Naive thymus-derived CD4-positive, alpha-beta T cell (primary cell): Measurements from ENCODE around the gene ZNF483. TPM values are rescaled to one million over a fixed set of nuclear protein-coding genes. Genes with fewer than 3 reads are reported as not detected.
"Not testable (repeated sequence)": the region's sequence is repeated elsewhere in the genome, so short reads cannot be mapped to it uniquely, and the experiment has no call there.

Source experiments
- ATAC-seq: fragments of 150-1000 bp; cut with Tn5 transposase; 2 replicates; pipeline ENCODE4 v1.10.0; 2021; ENCODE audit warnings: mild to moderate bottlenecking, moderate library complexity
- CTCF ChIA-PET: fragments of 350-600 bp; sonication (Branson Sonifier 250); formaldehyde crosslinking; loops from one replicate; lab custom pipeline; 2021; ENCODE audit warnings: antibody characterized with exemption; lab: Charles Lee
- POLR2A ChIA-PET: fragments of 350-600 bp; sonication (Branson Sonifier 250); formaldehyde crosslinking; loops from one replicate; lab custom pipeline; 2021; ENCODE audit warnings: antibody characterized with exemption, inconsistent platforms; lab: Charles Lee
- DNase-seq, 9 donors: peaks; one replicate each; pipeline versions ENCODE4 v3.0.0 to v3.0.0-alpha.2; 2020 to 2022; ENCODE audit warnings: mixed read lengths in 1 of 9
- H3K27ac ChIP-seq: one replicate; pipeline ENCODE4 v1.7.0; 2013; ENCODE audit warnings: mild to moderate bottlenecking, low read depth, low read length, moderate library complexity
- H3K27me3 ChIP-seq, 2 donors: one replicate each; pipeline ENCODE4 v1.7.0; 2013; ENCODE audit warnings: low read length in 2 of 2, mild to moderate bottlenecking in 2 of 2, moderate library complexity in 2 of 2; ENCODE audit not compliant: control insufficient read depth in 2 of 2, insufficient read depth in 2 of 2
- H3K36me3 ChIP-seq, 3 experiments: 1 replicate in 2 of 3; 2 replicates in 1 of 3; pipeline ENCODE4 v1.7.0; 2013; ENCODE audit warnings: low read length in 3 of 3, mild to moderate bottlenecking in 3 of 3, moderate library complexity in 1 of 3; ENCODE audit not compliant: insufficient read depth in 3 of 3, control insufficient read depth in 2 of 3
- H3K4me1 ChIP-seq, 2 donors: one replicate each; pipeline ENCODE4 v1.7.0; 2013; ENCODE audit warnings: low read length in 2 of 2, mild to moderate bottlenecking in 2 of 2, moderate library complexity in 1 of 2; ENCODE audit not compliant: control insufficient read depth in 2 of 2, insufficient read depth in 2 of 2
- H3K4me3 ChIP-seq: 2 replicates; pipeline ENCODE4 v1.7.0; 2013; ENCODE audit warnings: mild to moderate bottlenecking, low read length
- H3K9me3 ChIP-seq, 3 experiments: 1 replicate in 2 of 3; 2 replicates in 1 of 3; pipeline ENCODE4 v1.7.0; 2013; ENCODE audit warnings: low read length in 3 of 3; ENCODE audit not compliant: control insufficient read depth in 2 of 3
- H3K27ac Mint-ChIP-seq, 9 donors: one replicate each; pipeline ENCODE4 v1.8.0; 2020 to 2022; ENCODE audit warnings: mixed read lengths in 9 of 9, mild to moderate bottlenecking in 8 of 9, moderate library complexity in 5 of 9, inconsistent platforms in 2 of 9
- H3K27me3 Mint-ChIP-seq, 5 donors: one replicate each; pipeline ENCODE4 v1.8.0; 2021 to 2022; ENCODE audit warnings: mixed read lengths in 5 of 5, mild to moderate bottlenecking in 1 of 5
- H3K36me3 Mint-ChIP-seq, 5 donors: one replicate each; pipeline ENCODE4 v1.8.0; 2020 to 2022; ENCODE audit warnings: mixed read lengths in 5 of 5, mild to moderate bottlenecking in 3 of 5, inconsistent platforms in 1 of 5
- H3K4me1 Mint-ChIP-seq, 7 donors: one replicate each; pipeline ENCODE4 v1.8.0; 2020 to 2022; ENCODE audit warnings: mixed read lengths in 7 of 7, mild to moderate bottlenecking in 3 of 7, inconsistent platforms in 1 of 7
- H3K4me3 Mint-ChIP-seq, 10 donors: one replicate each; pipeline ENCODE4 v1.8.0; 2020 to 2022; ENCODE audit warnings: mild to moderate bottlenecking in 10 of 10, mixed read lengths in 10 of 10, moderate library complexity in 6 of 10, inconsistent platforms in 2 of 10
- H3K9me3 Mint-ChIP-seq, 11 donors: one replicate each; pipeline ENCODE4 v1.8.0; 2020 to 2022; ENCODE audit warnings: mixed read lengths in 11 of 11, mild to moderate bottlenecking in 4 of 11, inconsistent platforms in 1 of 11, moderate library complexity in 1 of 11
- intact Hi-C, 2 donors: fragments of 100-400 bp; cut with micrococcal nuclease; formaldehyde crosslinking; loops; one replicate each; pipeline ENCODE4 v1.15.1; 2023
- polyA plus RNA-seq, 2 donors: library from polyadenylated mRNA; unstranded; fragments of 300-500 nt; fragmentation: Illumina TruSeq; gene quantifications; one replicate each; pipeline ENCODE4 v1.2.3, GENCODE V29; 2021
- total RNA-seq, 6 experiments: library from RNA in 5 of 6; stranded (reverse) in 5 of 6; gene quantifications; 1 replicate in 5 of 6; 2 replicates in 1 of 6; pipeline ENCODE4 v1.2.3 and lab custom pipeline; 2021 to 2026

Gene ZNF483
- total and polyA plus RNA-seq, 7 experiments from 2014 or later, result 3.0 to 37.1 (median 15.5) TPM

DNA sequence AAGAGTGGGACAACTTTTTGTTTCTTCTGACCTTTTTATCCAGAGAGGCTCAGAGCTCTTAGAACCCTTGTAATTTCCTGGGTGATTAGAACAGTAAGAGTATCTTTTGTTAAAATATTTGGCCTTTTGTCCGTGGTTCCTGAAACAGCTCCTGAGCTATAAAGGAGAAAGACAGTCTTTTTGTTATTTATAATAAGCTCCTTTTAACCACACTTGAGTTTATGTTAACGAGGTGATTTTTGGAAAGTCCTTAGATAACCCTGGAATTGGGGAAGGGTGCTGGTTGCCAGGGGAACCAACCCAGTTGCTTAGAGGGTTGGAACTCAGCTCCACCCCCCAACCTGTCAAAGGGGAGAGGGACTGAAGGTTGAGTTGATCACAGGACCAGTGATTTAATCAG lies 4.8 kb downstream of the ZNF483 start:
- Histone ChIP-seq H3K36me3 (peaks cover 0 to 46% (median 8%) of the 10 kb centered on the region in 3 experiments), H3K4me3 (no peak overlapping the region), H3K4me1 (peaks cover 4 to 6% of the 10 kb centered on the region in 2 donors), H3K9me3 (peaks cover 0 to 18% (median 0%) of the 10 kb centered on the region in 3 experiments), H3K27ac (no peak overlapping the region), H3K27me3 (no peaks in the 10 kb centered on the region)
- Mint-ChIP-seq H3K27me3 (peaks cover 0 to 5% (median 0%) of the 10 kb centered on the region in 5 donors), H3K4me1 (peaks cover 9 to 21% (median 14%) of the 10 kb centered on the region in 7 donors), H3K4me3 (no peak overlapping the region), H3K36me3 (peaks cover 31 to 68% (median 51%) of the 10 kb centered on the region in 5 donors), H3K27ac (no peak overlapping the region), H3K9me3 (peaks cover 6 to 55% (median 14%) of the 10 kb centered on the region in 11 donors)
- DNase-seq (no peak), ATAC-seq (no peak)
- intact Hi-C loops, result loop anchor here (5.0 to 10.0 kb wide), 3 partner anchors 68 to 1275 kb away; partner anchors contain the start of genes PTGR1 (in 1 of the 2) and TXN (in 1 of the 2)
- ChIA-PET CTCF (no interaction called here), POLR2A (interaction anchor here (0.7 kb wide), 1 partner anchor 13 kb away, joined by 5 read pairs; no protein-coding TSS in a partner anchor)

- Mint-ChIP-seq H3K4me1 (peaks cover 0 to 7% (median 0%) of the 10 kb centered on the region in 7 donors), H3K27ac (no peak overlapping the region), H3K27me3 (no peaks in the 10 kb centered on the region), H3K36me3 (peaks cover 36 to 76% (median 56%) of the 10 kb centered on the region in 5 donors), H3K9me3 (peaks cover 6 to 69% (median 20%) of the 10 kb centered on the region in 11 donors), H3K4me3 (no peak overlapping the region)
- no peak for DNase-seq
- ChIA-PET CTCF (no interaction called here), POLR2A (no interaction called here)
- H3K9me3 ChIP-seq, result peaks cover 0 to 18% (median 0%) of the 10 kb centered on the region in 3 experiments
- H3K4me1 ChIP-seq, result no peaks in the 10 kb centered on the region
- intact Hi-C loops, result no loop called here
- no peak for ATAC-seq
- peaks cover 0 to 48% (median 12%) of the 10 kb centered on the region in 3 experiments for H3K36me3 ChIP-seq
- no peak overlapping the region for H3K27ac ChIP-seq
- H3K4me3 ChIP-seq, result no peak overlapping the region
- H3K27me3 ChIP-seq, result no peaks in the 10 kb centered on the region
Observed at GRCh38 chr9:111531716-111532115, 6.7 kb downstream of the ZNF483 start.

- H3K27me3 Mint-ChIP-seq, result no peaks in the 10 kb centered on the region
- intact Hi-C loops, result no loop called here
- DNase-seq (no peak), ATAC-seq (no peak)
- CTCF ChIA-PET, result no interaction called here
- POLR2A ChIA-PET, result no interaction called here
- no peaks in the 10 kb centered on the region for H3K4me1 Mint-ChIP-seq
- H3K4me3 Mint-ChIP-seq, result no peak overlapping the region
- peaks cover 6 to 78% (median 28%) of the 10 kb centered on the region in 11 donors for H3K9me3 Mint-ChIP-seq
- Histone ChIP-seq H3K4me1 (no peaks in the 10 kb centered on the region), H3K4me3 (no peak overlapping the region), H3K9me3 (peaks cover 0 to 28% (median 0%) of the 10 kb centered on the region in 3 experiments), H3K36me3 (peaks cover 0 to 59% (median 12%) of the 10 kb centered on the region in 3 experiments), H3K27me3 (no peaks in the 10 kb centered on the region), H3K27ac (no peak overlapping the region)
- H3K36me3 Mint-ChIP-seq, result peaks cover 36 to 77% (median 59%) of the 10 kb centered on the region in 5 donors
- no peak overlapping the region for H3K27ac Mint-ChIP-seq
Observed at GRCh38 chr9:111533099-111533790, 8.3 kb downstream of the ZNF483 start.

DNA sequence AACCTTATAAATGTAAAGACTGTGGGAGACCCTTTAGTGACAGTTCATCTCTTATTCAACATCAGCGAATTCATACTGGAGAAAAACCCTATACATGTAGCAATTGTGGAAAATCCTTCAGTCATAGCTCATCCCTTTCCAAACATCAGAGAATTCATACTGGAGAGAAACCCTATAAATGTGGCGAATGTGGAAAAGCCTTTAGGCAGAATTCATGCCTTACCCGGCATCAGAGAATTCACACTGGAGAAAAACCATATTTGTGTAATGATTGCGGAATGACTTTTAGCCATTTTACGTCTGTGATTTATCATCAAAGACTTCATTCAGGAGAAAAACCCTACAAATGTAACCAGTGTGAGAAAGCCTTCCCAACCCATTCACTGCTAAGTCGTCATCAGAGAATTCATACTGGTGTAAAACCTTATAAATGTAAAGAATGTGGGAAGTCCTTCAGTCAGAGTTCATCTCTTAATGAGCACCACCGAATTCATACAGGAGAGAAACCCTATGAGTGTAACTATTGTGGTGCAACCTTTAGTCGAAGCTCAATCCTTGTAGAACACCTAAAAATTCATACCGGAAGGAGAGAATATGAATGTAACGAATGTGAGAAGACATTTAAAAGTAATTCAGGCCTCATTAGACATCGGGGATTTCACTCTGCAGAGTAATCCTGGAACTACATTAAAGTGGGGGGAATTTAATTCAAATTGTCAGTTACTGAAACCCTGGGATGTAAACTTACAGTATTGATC lies 17.7 kb downstream of the ZNF483 start:
- Histone ChIP-seq H3K36me3 (peaks cover 0 to 28% (median 0%) of the 10 kb centered on the region in 3 experiments), H3K4me3 (no peak overlapping the region), H3K27me3 (no peaks in the 10 kb centered on the region), H3K9me3 (peaks cover 17 to 69% (median 18%) of the 10 kb centered on the region in 3 experiments), H3K27ac (no peak overlapping the region), H3K4me1 (no peaks in the 10 kb centered on the region)
- ChIA-PET CTCF (no interaction called here), POLR2A (interaction anchor here (0.5 kb wide), 1 partner anchor 13 kb away, joined by 5 read pairs; no protein-coding TSS in a partner anchor)
- no peaks in the 10 kb centered on the region for H3K4me1 Mint-ChIP-seq
- DNase-seq, result no peak
- intact Hi-C loops, result no loop called here
- H3K4me3 Mint-ChIP-seq, result no peak overlapping the region
- H3K9me3 Mint-ChIP-seq, result peaks cover 15 to 97% (median 76%) of the 10 kb centered on the region in 11 donors
- ATAC-seq, result no peak
- no peak overlapping the region for H3K27ac Mint-ChIP-seq
- H3K36me3 Mint-ChIP-seq, result peaks cover 32 to 72% (median 69%) of the 10 kb centered on the region in 5 donors
- no peaks in the 10 kb centered on the region for H3K27me3 Mint-ChIP-seq

- peaks cover 4 to 58% (median 14%) of the 10 kb centered on the region in 3 experiments for H3K9me3 ChIP-seq
- POLR2A ChIA-PET, result no interaction called here
- CTCF ChIA-PET, result no interaction called here
- no peaks in the 10 kb centered on the region for H3K27me3 Mint-ChIP-seq
- intact Hi-C loops, result no loop called here
- no peaks in the 10 kb centered on the region for H3K4me1 ChIP-seq
- no peak overlapping the region for H3K4me3 Mint-ChIP-seq
- peaks cover 18 to 75% (median 72%) of the 10 kb centered on the region in 5 donors for H3K36me3 Mint-ChIP-seq
- no peak overlapping the region for H3K27ac Mint-ChIP-seq
- peaks cover 12 to 95% (median 60%) of the 10 kb centered on the region in 11 donors for H3K9me3 Mint-ChIP-seq
- no peak overlapping the region for H3K4me3 ChIP-seq
- H3K4me1 Mint-ChIP-seq, result no peaks in the 10 kb centered on the region
- no peaks in the 10 kb centered on the region for H3K27me3 ChIP-seq
- peaks cover 0 to 8% (median 0%) of the 10 kb centered on the region in 3 experiments for H3K36me3 ChIP-seq
- H3K27ac ChIP-seq, result no peak overlapping the region
- no peak for DNase-seq
- no peak for ATAC-seq
Observed at GRCh38 chr9:111548623-111549022, 23.6 kb downstream of the ZNF483 start.

- H3K27ac Mint-ChIP-seq, intact Hi-C loops, H3K27me3 ChIP-seq, H3K4me1 Mint-ChIP-seq, H3K36me3 ChIP-seq, DNase-seq, H3K27me3 Mint-ChIP-seq, POLR2A ChIA-PET, H3K4me1 ChIP-seq, ATAC-seq, CTCF ChIA-PET, H3K27ac ChIP-seq, H3K4me3 ChIP-seq: not testable (repeated sequence)
- Mint-ChIP-seq H3K4me3 (peak overlapping the region in 1 of 10 donors; percentile 54), H3K36me3 (peaks cover 14 to 67% (median 55%) of the 10 kb centered on the region in 5 donors), H3K9me3 (peaks cover 11 to 93% (median 52%) of the 10 kb centered on the region in 11 donors)
- peaks cover 4 to 40% (median 5%) of the 10 kb centered on the region in 3 experiments for H3K9me3 ChIP-seq
Observed at GRCh38 chr9:111555425-111555824, 30.4 kb downstream of the ZNF483 start.
